ENCODE measurements around the gene NEK10.
"Not testable (repeated sequence)": the region's sequence is repeated elsewhere in the genome, so short reads cannot be mapped to it uniquely, and the experiment has no call there.

The NEK10 gene, protein sequence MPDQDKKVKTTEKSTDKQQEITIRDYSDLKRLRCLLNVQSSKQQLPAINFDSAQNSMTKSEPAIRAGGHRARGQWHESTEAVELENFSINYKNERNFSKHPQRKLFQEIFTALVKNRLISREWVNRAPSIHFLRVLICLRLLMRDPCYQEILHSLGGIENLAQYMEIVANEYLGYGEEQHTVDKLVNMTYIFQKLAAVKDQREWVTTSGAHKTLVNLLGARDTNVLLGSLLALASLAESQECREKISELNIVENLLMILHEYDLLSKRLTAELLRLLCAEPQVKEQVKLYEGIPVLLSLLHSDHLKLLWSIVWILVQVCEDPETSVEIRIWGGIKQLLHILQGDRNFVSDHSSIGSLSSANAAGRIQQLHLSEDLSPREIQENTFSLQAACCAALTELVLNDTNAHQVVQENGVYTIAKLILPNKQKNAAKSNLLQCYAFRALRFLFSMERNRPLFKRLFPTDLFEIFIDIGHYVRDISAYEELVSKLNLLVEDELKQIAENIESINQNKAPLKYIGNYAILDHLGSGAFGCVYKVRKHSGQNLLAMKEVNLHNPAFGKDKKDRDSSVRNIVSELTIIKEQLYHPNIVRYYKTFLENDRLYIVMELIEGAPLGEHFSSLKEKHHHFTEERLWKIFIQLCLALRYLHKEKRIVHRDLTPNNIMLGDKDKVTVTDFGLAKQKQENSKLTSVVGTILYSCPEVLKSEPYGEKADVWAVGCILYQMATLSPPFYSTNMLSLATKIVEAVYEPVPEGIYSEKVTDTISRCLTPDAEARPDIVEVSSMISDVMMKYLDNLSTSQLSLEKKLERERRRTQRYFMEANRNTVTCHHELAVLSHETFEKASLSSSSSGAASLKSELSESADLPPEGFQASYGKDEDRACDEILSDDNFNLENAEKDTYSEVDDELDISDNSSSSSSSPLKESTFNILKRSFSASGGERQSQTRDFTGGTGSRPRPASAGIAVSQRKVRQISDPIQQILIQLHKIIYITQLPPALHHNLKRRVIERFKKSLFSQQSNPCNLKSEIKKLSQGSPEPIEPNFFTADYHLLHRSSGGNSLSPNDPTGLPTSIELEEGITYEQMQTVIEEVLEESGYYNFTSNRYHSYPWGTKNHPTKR

DNA sequence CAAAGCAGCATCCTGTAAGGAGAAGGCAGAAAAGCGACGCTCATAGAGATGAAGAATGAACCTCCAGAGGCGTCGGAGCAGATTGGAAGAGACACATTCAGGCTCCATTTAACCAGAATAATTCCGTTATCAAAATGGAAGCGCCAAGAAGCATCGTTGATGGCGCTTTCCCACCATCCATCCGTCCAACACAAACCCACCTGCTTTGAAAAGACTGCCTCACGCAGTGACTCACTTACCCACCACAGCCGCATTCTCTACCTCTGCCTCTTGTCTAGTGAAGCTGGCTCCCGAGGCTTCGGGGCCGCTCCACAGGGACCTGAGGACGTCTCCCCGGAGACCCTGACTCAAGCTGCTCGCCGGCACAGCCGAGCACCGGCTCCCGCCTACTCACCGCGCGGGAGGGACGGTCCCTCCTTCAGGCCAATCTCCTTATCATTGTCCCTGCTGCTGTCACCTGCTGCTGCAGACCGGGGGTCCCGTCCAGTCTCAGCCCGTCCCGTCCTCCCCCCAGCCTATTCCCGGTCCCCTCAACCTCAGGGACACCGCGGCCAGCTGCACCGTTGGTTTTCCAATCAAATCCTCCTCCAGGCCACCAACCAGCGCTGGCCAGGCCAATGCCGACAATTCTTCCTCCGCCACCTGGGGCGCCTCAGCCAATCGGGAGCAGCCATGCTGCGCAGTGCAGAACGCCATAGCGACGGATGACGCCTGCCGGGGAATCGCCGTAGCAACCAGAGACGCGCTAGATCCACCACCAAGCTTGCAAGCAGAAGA lies at the start of gene NEK10:
Gene NEK10 (minus strand): TSS at position 553 of the 777 bp plus-strand sequence. CDS start 16,501 bp downstream, outside the sequence.
- peak; percentile 78 for DNase-seq (ENCODE audit: low read depth, low spot score)

DNA sequence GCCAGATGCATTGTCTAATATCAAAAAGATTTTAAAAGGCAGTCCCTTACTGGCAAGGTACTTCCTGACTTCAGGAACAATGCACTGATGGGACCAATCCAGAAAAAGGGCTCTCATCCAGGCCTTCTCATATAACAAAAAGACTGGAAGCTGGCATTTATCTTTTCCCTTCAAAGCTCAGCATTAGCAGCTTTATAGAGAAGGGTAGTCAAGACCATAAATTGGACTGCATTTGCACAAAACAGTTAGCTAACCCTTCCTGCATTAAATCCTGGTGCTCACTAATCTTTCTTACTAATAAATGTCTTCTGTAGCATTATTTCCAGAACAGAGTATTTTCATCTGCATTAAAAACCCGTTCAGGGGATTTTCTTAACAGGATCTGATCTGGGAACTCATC lies 46.0 kb upstream of the NEK10 start:
- DNase-seq (ENCODE audit: low read depth, low spot score), result no peak

DNA sequence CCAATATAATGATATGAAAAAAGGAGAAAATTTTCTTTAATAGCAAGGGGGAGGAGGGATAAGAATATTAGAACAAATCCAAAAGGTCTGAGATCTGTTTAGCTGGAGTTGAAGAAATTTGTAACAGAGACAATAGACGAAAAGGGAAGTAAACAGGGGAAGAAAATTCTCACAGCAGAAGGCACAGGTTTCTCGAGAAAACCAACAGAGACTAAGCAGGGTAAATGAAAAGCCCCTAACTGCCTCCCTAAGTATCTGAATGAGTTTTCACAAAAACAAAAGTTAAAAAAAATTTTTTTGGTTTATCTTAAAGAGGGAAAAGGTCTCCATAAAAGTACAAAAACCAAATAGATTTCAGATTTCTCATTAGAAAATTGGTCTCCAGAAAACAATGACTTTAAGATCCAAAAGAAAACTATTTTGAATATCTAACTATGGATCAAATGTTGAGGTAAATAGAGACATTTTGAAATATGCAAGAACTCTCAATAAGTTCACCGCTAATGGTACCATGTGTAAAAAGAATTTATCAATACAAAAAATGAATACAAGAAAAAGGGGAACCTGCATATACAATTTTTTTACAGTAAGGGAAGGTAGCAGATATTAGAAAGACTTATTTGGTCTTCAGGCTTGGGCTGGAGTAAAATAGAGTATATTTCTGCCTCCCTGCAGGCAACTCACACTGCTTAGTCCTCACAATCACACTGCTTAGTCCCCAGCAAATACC lies 23.9 kb upstream of the NEK10 start:
- DNase-seq (ENCODE audit: low read depth, low spot score), result no peak

DNA sequence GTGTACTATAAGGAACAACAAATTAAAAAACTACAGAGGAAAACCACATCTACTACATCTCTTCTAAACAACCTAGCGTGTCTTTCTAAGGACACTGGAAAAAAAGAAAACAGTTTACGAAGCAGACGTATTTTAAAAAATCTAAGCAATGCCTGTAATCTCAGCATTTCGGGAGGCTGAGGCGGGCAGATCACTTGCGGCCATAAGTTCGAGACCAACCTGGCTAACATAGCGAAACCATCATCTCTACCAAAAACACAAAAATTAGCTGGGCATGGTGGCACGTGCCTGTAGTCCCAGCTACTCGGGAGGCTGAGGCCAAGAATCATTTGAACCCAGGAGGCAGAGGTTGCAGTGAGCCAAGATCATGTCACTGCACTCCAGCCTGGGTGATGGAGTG lies 23.2 kb upstream of the NEK10 start:
- not testable (repeated sequence) for DNase-seq (ENCODE audit: low read depth, low spot score)

DNA sequence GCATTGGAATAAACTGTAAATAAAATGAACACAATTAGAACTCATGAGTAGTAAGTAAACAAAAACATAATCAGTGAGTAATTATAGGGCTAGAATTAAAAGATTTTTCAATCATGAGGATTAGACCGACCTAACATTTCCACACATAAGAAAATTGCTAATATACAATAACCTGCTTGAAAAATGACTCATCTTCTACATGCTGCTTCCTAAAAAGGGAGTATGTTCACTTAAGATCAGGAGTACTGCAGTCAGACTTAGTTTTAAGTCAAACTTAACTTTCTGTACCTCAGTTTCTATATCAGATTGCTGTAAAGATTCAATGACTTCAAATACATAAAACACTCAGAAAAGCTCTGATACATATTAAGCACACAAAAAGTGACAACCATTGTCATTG lies 22.6 kb upstream of the NEK10 start:
- no peak for DNase-seq (ENCODE audit: low read depth, low spot score)

DNA sequence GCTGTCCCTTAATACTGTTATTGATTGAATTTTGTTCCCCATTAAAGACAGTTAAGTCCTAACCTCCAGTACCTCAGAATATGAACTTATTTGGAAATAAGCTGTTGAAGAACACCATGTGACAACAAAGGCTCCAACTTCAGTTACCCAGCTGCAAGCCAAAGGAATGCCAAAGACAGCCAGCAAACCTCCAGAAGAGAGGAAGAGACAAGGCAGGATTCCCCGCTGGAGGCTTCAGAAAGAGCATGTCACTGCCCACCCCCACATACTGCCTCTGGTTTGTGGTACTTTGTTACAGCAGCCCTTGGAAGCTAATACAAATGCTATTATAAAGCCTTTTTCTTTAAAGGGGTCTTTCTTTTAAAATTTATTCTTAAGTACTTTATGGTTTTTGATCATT lies 18.4 kb upstream of the NEK10 start:
- no peak for DNase-seq (ENCODE audit: low read depth, low spot score)

DNA sequence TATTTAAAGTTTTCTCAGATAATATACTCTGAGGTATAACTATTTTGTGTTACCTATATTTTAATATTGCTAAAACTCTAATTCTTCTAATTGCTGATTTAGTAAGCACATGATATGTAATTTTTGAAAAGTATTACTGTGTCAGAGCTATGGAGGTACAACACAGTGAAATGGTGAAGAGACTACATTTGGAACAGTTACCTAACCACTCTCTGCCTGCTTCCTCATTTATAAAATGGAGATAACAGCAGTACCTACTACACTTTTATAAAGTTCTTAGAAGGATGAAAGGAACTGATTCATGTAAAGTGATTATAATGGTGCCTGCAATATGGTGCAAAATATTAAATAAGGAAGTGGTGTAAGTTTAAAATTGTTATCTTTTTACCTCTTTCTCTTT lies 16.3 kb upstream of the NEK10 start:
- DNase-seq (ENCODE audit: low read depth, low spot score), result no peak

DNA sequence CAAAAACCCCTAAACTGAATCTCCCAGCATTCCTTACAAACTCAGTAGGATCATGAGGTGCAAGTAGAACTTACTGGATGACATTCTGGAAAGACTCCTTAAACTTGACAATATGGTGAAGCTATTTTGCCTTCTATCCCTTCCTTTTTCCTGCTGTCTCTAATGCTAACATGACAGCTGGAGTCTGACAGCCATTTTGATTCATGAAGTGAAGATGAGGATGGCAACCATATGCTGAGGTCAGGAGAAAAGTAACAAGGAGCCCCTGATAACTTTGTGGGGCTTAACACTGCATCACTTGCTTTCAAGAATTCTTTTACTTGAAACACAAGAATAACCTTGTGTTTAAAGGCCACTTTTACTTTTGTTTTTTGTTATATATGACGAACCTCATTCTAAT lies 15.0 kb upstream of the NEK10 start:
- no peak for DNase-seq (ENCODE audit: low read depth, low spot score)

DNA sequence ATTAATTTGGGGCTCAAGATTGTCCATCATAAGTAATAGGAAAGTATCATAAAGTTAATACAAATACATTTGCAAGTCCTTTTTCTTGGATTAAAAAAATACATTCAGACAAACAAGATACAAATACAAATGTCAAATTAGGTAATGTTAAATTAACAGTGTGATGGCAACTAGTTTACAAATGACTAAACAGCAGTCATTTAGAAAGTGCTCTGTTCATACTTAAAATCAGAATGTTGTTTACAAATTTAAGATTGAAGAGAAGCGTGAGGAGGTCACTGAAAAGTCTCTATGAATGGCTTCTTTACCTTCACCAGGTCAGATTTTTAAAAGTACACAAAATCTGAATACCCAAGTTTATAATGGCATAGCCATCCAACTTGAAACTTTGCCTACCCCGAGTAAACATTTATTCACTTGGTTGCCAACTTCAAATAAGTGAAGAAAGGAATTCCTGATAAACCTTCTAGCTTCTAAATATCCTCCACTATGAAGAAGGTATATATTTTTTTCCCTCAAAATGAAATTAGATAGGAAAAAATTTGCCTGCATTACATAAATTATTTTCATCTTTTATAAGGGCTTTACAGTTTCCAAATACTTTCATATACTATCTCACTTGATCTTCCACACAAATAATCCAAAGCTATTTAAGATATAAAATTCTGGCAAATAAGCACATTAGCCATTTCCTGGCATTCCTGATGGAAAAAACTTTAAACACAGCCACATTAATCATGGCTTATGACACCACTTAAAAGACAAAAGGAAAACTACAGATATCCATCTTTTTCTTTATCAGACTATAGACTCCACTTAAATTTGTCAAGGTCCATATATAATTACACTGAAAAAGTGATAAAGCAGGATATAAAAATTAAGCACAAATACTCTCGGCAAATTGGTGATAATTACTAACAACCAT lies 11.5 kb upstream of the NEK10 start:
- no peak for DNase-seq (ENCODE audit: low read depth, low spot score)

DNA sequence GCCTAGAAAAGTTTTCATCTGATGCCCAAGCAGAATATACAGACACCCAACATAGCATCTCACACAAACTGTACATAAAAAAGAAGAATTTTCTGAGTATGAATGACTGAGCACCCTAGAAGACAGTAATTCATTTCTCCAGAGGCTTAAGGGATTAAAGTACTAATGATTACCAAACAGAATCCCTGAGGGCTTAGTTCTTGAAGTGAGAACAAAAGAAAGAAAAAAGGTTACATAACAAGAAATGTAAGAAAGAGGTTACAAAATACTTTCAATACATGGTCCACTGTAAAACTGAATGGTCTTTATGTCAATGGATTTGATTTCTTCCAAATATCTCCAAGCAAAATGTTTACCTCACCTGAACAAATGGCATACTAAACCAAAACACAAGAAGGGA lies 9.1 kb upstream of the NEK10 start:
- DNase-seq (ENCODE audit: low read depth, low spot score), result no peak

DNA sequence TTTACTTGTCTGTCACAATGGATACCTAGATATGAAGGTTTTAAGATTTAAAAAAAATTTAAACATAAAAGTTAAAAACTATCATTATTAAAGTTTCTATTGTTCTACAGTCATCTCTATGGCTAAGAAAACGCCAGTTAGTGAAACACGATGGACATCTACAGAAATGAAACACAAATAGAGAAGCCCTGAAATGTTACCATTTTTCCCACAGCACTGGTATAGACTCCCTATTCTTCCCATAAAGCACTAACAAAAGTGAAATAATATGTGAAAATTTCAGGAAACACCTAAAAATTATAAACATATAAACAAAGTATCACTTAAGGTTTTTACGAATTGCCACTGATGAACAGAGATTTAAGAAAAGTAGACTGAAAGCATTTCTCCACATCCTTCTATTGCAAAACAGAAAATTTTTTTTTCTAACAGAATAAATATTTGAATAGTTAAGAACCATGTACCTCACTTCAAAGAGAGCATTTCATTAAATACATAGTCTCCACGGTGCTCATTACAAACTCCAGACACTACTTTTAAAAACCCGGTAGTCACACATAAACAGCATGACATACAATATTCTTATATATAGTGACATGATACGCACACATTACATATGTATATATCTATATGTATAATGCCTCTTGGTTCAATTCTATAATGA lies 7.1 kb upstream of the NEK10 start:
- no peak for DNase-seq (ENCODE audit: low read depth, low spot score)

DNA sequence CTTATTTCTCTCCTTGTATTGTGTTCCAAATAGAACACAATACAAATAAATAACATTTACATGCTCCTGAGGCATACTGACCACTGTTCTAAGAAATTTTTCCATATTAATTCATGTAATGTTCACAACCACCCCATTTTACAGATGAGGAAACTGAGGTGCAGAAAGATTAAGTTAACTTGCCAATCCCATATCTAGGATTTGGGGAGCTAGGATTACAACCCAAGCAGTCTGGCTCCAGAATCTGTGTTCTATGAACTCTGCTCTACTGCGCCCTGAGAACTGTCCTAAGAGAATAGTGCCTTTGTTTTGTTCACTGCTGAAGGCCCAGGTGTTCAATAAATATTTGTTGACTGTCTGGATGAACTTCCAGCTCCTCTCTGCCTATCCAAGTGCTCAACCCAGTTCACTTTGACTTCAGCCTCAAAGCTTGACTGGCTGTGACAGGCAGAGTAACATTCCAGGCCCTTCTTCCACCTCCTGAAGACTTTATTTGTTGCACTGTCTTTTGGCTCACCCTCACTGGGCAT lies 3.1 kb downstream of the NEK10 start:
- DNase-seq (ENCODE audit: low read depth, low spot score), result no peak

DNA sequence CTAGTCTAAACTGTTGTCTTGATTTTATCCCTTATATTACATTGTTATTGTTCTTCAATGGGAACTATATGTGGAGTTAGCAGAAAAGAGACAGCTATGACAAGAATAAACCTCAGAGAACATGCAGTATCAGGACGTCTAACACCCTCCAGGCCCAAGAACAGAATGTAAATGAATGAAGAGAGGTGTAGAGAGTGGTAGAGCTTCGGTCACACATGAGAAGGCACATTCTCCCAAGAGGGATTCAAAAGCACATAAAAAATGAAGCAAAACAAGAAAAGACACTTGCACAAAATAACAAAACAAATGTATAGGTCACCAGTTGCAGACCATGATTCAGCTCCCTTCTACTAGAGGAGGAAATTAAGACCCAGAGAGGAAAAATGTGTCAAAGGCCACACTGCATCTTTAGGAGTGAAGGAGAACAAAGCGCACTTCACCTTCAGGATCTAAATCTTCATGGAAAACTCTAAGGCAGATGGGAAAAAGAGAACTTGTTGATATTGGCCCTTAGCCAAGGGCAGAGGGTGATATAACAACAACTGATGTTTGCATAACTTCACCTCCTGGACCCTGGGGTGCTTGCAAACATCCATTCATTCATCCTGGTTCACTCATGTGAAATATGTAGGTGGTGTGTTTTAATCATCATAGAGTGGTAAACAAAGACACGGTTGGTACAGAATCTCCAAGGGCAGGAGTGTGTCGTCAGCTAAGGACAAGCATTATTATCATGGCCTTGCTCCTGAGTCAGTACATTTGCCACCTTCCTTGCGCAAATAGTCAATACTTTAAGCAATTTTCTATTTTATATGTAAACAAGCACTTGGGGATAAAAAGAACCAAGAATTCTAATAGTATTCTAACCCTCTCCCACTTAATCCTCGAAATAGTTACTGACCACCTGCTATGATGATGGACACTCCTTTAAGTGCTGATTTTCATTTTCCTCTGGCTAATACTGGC lies 8.8 kb downstream of the NEK10 start:
- no peak for DNase-seq (ENCODE audit: low read depth, low spot score)

DNA sequence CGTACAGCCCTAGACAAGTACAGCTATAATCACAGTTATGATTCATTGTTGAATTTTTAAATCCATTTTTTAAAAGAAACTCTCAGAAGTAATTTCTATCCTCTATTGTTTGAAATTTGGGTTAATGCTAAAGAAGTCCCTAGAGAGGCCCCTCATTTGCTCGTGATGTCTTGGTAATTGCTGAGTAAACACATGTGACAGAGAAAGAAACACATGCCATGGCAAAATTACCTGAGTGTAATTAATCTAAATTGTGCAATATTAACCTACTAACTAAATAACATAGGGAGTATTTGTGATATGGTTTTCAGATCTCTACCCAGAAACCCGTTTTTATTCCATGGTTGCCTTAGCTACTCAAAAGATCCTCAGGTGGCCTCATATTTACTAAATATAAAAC lies 10.8 kb downstream of the NEK10 start:
- no peak for DNase-seq (ENCODE audit: low read depth, low spot score)

DNA sequence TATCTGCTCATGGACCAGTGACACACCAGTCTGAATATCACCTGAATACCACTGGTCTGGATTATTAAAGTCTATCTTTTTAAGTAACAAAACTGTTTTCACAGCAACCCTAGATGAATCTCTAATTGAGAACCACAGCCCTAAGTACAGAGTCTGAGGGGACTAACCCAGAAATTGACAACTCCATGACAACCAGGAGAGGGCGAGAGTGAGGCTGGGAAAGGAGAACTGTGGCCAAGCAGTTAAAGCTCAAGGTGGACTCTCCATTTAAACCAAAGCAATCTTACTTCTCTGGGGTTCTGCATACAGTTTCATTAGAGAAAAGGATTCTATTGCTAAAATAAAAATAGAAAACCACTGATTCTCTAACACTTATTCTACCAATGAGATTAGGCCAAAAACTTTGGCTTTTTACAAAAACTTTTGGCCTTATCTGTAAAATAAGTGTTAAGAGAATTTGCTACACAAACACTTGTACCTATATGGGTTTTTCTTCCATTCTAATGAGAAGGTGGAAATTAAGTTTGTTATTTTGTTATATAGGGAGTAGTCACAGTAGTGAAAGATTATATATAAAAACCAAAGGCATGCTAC lies 11.4 kb downstream of the NEK10 start:
- DNase-seq (ENCODE audit: low read depth, low spot score), result peak; percentile 20

DNA sequence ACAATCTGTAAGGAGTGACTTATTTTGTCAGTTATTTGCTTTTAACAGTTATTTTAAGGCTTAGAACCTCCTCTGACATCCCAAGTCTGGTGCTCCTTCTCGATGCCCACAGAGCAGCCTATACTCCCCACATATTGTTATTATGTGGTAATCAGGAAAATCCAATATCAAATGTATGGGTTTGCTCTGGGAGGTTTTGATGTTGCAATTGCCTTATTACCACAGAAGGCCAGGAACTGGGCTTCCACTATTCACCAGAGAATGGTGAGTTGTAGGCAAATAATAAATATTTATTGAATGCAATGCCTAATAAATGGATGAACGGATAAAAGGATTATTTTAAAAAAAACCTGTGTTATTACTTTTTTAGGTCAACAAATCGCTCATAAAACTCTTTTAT lies 12.2 kb downstream of the NEK10 start:
- no peak for DNase-seq (ENCODE audit: low read depth, low spot score)

DNA sequence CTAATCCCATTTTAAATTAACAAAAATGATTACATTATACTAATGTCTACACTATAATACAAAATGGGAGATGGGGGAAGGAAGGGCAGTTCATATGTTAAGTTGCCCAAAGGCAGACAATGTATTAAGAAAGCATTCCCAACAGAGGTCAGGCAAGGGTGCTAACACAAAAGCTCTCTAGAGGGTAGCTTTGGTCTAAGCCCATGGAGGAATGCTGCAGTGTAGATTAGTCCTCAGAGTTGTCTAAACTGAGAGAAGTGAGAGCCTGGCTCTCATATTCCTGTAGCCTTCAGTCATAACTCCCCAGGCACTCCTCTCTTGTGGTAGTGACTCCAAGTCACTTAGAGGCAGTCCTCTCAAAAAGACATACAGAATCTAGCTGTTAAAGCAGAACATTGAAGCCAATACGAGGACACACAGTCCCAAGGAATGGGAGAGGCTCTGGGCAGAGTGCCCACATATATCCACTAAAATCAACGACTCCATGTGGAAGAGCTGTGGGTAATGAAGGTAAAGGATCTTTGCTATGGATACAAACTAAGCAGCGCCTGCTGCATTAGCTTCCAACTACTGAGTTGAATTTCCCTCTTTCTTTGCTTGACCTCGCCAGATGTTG lies 14.5 kb downstream of the NEK10 start:
- no peak for DNase-seq (ENCODE audit: low read depth, low spot score)
